Measurements from ENCODE around the gene EPB41L5. TPM values are rescaled to one million over a fixed set of nuclear protein-coding genes. Genes with fewer than 3 reads are reported as not detected.

The EPB41L5 gene
- total and polyA plus RNA-seq, 10 of the 15 experiments (the other 5 are each of a cell fraction or from before 2014, with no cell fraction given), result 2.1 to 20.4 (median 8.2) TPM

DNA sequence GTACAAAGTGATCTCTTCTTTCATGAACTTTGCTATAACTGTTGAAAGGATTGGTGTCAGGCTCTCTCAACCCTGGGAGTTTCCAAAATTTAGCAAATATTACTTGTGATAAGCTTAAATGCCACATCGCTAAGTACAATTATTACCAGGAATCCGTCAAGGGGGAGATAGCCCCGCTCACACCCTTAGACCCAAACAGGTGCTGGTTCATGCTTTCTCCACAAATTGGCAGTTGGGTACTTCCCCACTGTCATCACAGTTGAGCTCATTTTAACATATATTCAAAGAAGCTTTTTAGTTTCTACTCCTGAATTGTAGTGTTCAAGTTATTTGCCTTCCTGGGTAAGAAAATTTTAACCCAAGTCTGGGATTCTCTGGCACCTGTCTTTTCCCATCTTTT lies 29.8 kb upstream of the EPB41L5 start:
- Histone ChIP-seq H3K4me3 (no peak overlapping the region), H3K79me2 (ENCODE audit: control insufficient read depth, insufficient read depth, low read length) (no peaks in the 10 kb centered on the region), H3K4me1 (ENCODE audit: control insufficient read depth, insufficient read depth, low read length) (no peaks in the 10 kb centered on the region), H3K36me3 (ENCODE audit: control insufficient read depth in 2 of 2, insufficient read depth in 2 of 2, low read length in 1 of 2) (no peaks in the 10 kb centered on the region), H2AFZ (ENCODE audit: control insufficient read depth, low read depth, low read length) (no peak overlapping the region), H3K4me2 (ENCODE audit: control insufficient read depth, insufficient read depth) (no peak overlapping the region), H3K9ac (ENCODE audit: control insufficient read depth, insufficient read depth, low read length) (no peak overlapping the region), H4K20me1 (ENCODE audit: control insufficient read depth, insufficient read depth) (no peaks in the 10 kb centered on the region), H3K27ac (ENCODE audit: control insufficient read depth, insufficient read depth) (no peak overlapping the region), H3K9me3 (replicated peaks; ENCODE audit: control insufficient read depth, insufficient read depth, low read length) (no peaks in the 10 kb centered on the region), H3K27me3 (replicated peaks in 1 of 2; ENCODE audit: control insufficient read depth in 2 of 2, insufficient read depth in 2 of 2, low read length in 1 of 2) (no peaks in the 10 kb centered on the region)
- POLR2A ChIA-PET, result interaction anchor here (0.9 kb wide), 1 partner anchor 9 kb away, joined by 3 read pairs; no protein-coding TSS in a partner anchor
- intact Hi-C loops (cut with micrococcal nuclease; ENCODE audit: unreplicated experiment), result no loop called here
- DNase-seq (ENCODE audit: low read depth, low spot score), result no peak
- FAIRE-seq, result no peak
- WGBS (ENCODE audit: insufficient coverage, insufficient replicate concordance, low lambda C conversion rate, missing lambda C conversion rate), result 74% methylated on average over 3 of the region's 3 CpGs
- SMC1A ChIA-PET (ENCODE audit: uncharacterized antibody, unreplicated experiment), result interaction anchor here (0.8 to 1.6 kb wide), 4 partner anchors 10 to 193 kb away, joined by 3 to 4 read pairs (median 4); no protein-coding TSS in a partner anchor
- in situ Hi-C loops (cut with MboI), result no loop called here
- TF ChIP-seq MYC (IDR thresholded peaks at IDR 0.05; ENCODE audit: insufficient read depth, insufficient read length, insufficient replicate concordance, low read length, severe bottlenecking) (no peak), RAD51 (IDR thresholded peaks at IDR 0.05) (no peak), LARP7 (IDR thresholded peaks at IDR 0.05) (no peak), KAT2A (conservative IDR thresholded peaks at IDR 0.05; ENCODE audit: control insufficient read depth, low read depth, low read length) (no peak), NFIC (IDR thresholded peaks at IDR 0.05; ENCODE audit: low read depth, low read length) (no peak), FOS (IDR thresholded peaks at IDR 0.05; ENCODE audit: borderline replicate concordance, extremely low read depth, insufficient read length) (no peak), EZH2 (IDR thresholded peaks at IDR 0.05; ENCODE audit: borderline replicate concordance, control insufficient read depth, low read depth, low read length) (no peak), SREBF1 (IDR thresholded peaks at IDR 0.05; ENCODE audit: low read length) (no peak), CBFB (IDR thresholded peaks at IDR 0.05; ENCODE audit: low read depth) (no peak), FOXK2 (IDR thresholded peaks at IDR 0.05) (no peak), RFX5 (IDR thresholded peaks at IDR 0.05; ENCODE audit: low read depth, low read length) (no peak), TCF3 (IDR thresholded peaks at IDR 0.05; ENCODE audit: borderline replicate concordance, insufficient read depth, low read depth, low read length) (no peak)
- TF ChIP-seq, protein P1, sequence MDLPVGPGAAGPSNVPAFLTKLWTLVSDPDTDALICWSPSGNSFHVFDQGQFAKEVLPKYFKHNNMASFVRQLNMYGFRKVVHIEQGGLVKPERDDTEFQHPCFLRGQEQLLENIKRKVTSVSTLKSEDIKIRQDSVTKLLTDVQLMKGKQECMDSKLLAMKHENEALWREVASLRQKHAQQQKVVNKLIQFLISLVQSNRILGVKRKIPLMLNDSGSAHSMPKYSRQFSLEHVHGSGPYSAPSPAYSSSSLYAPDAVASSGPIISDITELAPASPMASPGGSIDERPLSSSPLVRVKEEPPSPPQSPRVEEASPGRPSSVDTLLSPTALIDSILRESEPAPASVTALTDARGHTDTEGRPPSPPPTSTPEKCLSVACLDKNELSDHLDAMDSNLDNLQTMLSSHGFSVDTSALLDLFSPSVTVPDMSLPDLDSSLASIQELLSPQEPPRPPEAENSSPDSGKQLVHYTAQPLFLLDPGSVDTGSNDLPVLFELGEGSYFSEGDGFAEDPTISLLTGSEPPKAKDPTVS (IDR thresholded peaks at IDR 0.05; ENCODE audit: low read depth, low read length), result no peak
- TF ChIP-seq, protein P2, sequence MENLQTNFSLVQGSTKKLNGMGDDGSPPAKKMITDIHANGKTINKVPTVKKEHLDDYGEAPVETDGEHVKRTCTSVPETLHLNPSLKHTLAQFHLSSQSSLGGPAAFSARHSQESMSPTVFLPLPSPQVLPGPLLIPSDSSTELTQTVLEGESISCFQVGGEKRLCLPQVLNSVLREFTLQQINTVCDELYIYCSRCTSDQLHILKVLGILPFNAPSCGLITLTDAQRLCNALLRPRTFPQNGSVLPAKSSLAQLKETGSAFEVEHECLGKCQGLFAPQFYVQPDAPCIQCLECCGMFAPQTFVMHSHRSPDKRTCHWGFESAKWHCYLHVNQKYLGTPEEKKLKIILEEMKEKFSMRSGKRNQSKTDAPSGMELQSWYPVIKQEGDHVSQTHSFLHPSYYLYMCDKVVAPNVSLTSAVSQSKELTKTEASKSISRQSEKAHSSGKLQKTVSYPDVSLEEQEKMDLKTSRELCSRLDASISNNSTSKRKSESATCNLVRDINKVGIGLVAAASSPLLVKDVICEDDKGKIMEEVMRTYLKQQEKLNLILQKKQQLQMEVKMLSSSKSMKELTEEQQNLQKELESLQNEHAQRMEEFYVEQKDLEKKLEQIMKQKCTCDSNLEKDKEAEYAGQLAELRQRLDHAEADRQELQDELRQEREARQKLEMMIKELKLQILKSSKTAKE (IDR thresholded peaks at IDR 0.05; ENCODE audit: low read depth, poor library complexity, severe bottlenecking), result no peak
- TF ChIP-seq, protein P3, sequence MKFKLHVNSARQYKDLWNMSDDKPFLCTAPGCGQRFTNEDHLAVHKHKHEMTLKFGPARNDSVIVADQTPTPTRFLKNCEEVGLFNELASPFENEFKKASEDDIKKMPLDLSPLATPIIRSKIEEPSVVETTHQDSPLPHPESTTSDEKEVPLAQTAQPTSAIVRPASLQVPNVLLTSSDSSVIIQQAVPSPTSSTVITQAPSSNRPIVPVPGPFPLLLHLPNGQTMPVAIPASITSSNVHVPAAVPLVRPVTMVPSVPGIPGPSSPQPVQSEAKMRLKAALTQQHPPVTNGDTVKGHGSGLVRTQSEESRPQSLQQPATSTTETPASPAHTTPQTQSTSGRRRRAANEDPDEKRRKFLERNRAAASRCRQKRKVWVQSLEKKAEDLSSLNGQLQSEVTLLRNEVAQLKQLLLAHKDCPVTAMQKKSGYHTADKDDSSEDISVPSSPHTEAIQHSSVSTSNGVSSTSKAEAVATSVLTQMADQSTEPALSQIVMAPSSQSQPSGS (IDR thresholded peaks at IDR 0.05; ENCODE audit: low read length), result no peak
- TF ChIP-seq, protein P4, sequence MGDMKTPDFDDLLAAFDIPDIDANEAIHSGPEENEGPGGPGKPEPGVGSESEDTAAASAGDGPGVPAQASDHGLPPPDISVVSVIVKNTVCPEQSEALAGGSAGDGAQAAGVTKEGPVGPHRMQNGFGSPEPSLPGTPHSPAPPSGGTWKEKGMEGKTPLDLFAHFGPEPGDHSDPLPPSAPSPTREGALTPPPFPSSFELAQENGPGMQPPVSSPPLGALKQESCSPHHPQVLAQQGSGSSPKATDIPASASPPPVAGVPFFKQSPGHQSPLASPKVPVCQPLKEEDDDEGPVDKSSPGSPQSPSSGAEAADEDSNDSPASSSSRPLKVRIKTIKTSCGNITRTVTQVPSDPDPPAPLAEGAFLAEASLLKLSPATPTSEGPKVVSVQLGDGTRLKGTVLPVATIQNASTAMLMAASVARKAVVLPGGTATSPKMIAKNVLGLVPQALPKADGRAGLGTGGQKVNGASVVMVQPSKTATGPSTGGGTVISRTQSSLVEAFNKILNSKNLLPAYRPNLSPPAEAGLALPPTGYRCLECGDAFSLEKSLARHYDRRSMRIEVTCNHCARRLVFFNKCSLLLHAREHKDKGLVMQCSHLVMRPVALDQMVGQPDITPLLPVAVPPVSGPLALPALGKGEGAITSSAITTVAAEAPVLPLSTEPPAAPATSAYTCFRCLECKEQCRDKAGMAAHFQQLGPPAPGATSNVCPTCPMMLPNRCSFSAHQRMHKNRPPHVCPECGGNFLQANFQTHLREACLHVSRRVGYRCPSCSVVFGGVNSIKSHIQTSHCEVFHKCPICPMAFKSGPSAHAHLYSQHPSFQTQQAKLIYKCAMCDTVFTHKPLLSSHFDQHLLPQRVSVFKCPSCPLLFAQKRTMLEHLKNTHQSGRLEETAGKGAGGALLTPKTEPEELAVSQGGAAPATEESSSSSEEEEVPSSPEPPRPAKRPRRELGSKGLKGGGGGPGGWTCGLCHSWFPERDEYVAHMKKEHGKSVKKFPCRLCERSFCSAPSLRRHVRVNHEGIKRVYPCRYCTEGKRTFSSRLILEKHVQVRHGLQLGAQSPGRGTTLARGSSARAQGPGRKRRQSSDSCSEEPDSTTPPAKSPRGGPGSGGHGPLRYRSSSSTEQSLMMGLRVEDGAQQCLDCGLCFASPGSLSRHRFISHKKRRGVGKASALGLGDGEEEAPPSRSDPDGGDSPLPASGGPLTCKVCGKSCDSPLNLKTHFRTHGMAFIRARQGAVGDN (IDR thresholded peaks at IDR 0.05), result no peak
- peak; percentile 32; the same call in 1 of the 3 replicates for ATAC-seq
- CTCF ChIA-PET, result interaction anchor here (0.7 to 1.9 kb wide), 4 partner anchors 39 to 193 kb away, joined by 3 to 8 read pairs (median 4); no protein-coding TSS in a partner anchor
- no TSS peak for BruUV-seq (replicated peaks)
- RAD21 ChIA-PET (ENCODE audit: unreplicated experiment), result interaction anchor here (1.0 kb wide), 1 partner anchor 223 kb away, joined by 4 read pairs; the partner anchor contains the start of gene PTPN4

Measured in GM12878 (cell line).